Activated T-cell treated with anti-CD3 and anti-CD28 coated beads for 1 hour (primary cell): ENCODE measurements around the gene PACSIN3.

Experiments
- DNase-seq: peaks from one replicate; pipeline ENCODE4 v3.0.0-alpha.2; 2020; ENCODE audit warnings: low read depth

Gene PACSIN3

DNA sequence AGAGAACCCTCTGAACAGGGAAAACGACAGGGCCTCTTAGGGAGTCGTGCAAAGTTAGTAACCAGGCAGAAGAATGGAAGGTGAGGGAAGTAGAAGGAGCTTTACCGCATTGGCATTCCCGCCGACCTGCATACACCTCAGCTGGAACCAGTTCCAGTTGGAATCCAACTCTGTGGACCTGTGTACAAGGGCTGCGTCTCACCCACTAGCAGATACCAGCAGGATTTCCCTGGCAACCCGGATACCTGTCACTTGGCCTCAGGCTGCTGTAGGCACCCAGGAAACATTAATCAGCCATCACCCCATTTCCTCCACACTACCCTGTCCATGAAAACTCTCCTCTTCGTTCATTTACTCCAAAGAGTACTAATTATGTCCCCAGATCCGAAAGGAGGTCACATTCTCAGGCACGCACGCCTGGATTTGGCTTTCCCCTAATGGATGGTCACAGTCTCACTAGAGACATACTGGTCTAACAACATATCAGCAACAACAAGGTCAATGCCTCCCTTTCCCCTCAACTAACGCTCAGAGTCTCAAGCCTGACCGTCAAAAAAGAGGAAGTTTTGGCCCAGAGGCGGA is 10.4 kb downstream of the PACSIN3 start:
- DNase-seq, result no peak

DNA sequence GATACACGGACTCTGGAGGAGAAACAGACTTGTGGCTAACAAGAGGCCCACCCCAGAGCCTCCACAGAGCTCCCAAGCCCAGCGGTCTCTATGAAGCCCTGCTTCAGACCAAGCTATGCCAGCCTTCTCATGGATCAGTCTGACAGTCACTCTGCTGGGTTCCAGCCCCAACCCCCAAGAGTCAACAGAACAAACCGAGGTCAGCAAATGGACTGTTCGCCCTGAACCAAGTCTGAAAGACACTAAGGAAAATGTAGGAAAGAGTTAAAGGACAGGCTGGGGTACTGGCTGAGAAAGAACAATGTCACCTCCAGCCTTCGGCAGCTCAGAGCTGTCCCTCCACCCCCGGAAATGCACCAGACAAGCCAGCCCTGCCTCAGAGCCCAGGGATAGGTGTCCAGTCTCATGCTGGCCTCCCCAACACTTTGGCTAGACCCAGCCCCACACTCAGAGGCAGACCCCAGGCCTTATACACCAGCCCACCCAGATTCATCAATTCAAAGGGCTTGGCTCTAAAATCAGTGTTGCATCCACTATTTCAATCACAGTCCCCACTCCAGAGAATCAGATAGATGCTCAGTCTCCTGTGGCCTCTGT is 13.4 kb downstream of the PACSIN3 start:
- no peak for DNase-seq

DNA sequence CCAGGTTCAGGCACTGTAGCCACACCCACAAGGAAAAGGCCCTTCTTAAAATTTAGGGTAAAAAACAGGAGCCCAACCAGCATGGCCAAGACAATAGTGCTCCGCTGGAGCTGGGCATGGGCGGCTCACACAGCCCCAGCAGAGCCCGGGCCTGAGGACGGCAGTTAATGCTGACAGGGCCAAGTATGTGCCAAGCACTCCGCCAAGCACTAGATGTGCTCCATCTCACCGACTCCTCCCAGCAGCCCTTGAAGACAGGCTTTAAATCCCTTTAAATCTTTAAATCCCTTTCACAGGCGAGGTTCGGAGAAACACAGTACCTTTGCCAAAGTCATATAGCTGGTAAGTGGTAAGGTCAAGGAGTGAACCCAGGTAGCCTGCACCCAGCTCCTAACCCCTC is 14.4 kb downstream of the PACSIN3 start:
- DNase-seq, result no peak

DNA sequence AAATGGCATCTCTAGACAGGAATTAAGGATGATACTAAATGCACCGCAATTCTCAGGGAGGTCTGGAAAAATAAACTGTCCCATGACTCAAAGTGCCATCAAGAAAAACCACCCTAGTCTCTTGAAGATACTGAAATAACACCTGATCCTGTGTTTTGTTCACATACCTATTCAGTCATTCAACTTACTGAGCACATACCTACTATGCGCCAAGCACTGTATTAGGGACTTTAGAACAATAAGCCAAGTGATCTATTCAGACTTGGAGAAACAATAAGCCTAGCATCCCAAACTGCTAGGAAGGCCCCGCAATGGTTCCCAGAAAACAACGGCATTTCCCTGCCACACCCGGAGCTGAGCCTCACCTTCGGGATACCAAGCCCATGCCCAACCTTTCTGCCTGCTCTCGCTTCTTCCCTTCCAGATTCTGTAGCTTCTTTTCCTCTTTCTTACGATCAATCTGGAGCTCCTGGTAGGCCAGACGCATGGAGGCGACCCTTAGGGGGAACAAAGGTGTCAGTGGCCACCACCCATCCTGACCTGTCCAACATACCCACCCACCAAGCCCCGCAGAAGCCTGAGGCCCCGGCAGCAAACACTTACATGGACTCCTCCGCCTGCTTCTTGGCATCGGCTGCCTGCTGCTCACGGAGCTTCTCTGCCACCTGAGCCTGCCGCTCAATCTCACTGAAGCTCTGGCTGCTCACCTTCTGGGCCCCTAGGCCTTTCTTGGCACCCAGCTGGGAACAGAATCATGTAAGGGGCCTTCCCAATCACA is 15.0 kb downstream of the PACSIN3 start:
- DNase-seq, result no peak

DNA sequence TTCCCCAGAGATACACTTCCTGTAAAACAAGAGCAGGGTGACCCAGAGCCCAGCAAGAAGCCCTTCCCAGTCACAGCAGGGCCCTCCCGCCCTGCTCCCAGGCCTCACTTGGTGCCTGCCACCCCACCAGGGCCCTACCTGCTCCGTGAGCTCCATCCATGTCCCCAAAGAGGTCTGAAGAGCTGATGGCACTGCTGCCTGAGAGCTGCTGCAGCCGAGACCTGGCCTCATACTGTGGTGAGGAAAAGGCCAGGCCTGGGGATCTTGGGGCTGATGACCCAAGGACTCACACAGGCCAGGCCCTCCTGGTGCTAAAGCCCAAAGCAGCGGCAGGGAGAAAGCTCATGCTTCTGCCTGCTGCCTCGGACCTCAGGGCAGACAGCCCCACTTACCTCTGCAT is 19.9 kb downstream of the PACSIN3 start:
- no peak for DNase-seq

DNA sequence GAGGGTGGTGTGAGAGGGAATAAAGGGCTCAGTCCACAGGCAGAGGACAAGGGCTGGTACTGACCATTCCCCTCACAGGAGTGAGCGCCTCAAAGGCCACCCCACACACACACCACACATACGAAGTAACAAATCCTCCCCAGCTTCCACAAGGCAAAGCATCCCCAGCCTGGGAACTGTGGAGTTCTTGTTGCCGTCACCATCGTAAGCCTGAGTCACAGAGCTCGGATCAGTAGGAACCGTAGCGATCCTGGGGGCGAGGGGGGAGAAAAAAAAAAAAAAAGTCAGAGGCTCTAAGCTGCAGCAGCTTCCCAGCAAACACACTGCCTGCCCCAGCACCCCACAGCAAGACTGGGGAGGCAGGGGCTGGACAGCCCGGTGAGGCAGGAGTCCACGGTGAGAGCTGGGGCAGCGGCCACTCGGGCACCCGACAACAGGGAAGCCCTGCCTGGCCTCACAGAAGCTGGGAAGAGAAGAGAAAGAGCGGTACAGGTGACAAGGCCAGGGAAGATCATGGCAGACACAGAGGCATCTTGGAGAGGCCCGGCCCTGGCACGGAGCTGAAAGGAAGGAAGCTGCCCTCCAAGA is 20.9 kb downstream of the PACSIN3 start:
- DNase-seq, result no peak

DNA sequence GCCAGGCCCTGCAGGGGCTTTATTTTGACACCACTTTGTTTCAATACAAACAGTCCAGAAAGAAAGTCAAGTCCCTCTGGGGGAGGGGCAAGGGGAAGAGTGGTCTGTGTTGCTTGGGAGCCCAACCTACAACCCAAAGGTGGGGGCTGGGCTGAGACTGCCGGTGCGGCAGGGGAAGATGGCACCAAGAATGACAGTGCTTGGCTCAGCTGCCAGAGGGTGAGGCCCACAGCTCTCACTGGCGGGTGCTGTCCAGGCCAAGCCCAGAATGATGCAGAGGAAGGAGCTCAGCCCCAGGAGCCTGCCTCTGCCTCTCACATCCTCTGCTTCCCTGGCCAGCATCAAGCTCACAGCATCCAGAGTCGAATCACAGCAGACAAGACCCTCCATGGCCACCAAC is 21.9 kb downstream of the PACSIN3 start:
- DNase-seq, result no peak

DNA sequence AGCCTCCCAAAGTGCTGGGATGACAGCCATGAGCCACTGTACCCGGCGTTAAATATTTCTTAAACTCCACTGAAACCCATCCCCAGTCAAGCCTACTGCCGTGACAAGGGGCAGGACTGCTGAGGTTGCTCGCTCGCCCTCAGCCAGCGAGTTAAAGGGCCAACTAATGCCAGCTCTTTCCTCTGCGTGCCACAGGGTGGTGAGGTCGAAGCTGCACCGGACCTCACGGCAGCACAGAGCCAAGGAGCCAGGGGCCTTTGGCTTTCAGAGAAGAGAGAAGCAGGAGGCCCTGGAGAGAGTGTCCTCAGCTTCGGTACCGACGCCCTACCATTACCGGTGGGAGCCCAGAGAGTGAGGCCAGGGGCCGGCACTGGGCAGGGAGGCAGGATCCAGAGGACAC is 22.3 kb downstream of the PACSIN3 start:
- no peak for DNase-seq

DNA sequence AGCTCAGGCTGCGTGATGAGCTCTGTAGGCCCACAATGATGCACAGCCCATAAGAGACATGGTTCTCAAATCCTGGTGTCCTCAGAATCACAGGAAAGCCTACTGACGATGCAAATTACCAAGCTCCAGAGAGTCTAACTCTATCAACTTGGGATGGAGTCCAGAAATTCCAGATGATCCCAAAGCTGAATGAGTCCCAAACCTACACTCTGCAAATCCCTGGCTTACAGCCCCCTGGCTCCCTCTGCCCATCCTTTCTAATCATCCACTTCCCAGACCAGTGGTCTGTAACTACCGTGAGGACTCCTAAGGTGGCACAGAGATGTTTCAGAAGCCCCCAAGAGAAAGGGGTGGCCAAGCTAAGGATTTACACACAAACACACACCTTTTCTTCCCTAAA is 23.0 kb downstream of the PACSIN3 start:
- DNase-seq, result no peak

DNA sequence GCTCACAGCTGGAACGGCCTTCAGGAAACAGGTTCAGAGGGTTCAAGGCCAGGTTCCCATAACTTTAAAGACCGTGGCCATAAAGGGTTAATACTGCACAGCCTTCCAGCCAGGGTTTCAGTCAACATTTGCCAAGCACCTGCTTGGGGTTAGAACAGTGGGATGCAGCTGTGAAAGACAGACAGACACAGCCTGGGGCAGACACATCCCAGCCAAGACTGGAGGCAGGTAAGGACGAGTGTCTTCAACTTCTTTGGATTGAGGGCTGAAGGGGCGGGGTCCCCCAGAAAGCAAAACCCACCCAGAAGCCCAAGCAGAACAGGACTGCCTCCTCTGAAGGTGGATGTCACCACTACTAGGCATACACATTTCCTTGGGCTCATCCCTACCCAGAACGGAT is 23.8 kb downstream of the PACSIN3 start:
- no peak for DNase-seq

DNA sequence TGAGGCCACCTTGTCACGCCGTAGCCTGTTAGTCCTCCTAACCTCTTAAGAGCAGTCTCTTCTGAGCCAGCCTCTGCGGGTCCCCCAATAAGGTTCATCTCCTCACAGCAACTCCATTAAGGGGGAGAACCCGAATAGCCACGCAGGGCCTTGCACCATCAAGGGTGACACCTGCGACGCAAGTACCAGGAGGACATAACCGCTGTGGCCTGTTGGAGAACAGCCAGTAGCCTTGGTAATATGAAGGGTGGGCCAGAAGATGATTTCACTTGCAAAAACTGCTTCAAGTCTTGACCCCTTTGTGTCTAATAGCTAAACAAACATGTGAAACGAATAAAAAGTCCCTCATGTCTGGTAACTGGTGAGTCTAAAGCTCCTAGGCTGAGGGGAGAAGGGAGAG is 24.3 kb downstream of the PACSIN3 start:
- DNase-seq, result no peak

DNA sequence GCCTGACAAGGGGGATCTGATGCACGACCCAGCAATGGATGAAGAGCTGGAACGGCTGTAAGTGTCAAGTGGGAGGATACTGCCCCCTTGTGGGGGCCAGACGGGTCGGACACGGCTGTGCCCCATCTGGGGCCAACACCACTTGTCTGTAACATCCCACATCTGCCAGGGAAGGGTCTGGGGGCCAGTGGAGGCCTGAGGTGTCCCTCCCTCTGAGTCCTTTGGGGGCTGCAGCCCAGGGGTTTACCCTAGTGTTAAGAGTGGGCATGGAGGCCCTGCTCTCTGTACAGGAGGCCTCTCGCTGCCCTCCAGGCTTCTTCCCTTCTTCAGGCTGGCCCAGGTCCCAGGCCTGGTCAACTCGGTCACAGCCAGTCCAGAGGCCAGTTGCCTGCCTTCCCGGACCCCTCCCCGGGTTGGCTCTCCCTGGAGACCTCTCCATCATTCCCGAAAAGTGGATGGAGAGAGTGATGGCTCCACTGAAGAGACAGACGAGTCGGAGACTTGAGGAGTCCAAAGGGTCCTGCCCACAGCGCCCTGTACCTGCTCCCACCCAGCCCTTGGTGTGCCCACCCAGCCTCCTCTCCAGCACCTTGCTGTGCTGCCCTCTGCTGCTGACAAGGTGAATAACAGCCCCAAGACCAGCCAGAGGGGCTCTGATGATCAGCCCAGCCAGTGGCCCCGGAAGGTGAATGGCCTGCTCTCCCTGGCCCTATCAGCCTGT is 24.9 kb downstream of the PACSIN3 start:
- peak; percentile 46 for DNase-seq

DNA sequence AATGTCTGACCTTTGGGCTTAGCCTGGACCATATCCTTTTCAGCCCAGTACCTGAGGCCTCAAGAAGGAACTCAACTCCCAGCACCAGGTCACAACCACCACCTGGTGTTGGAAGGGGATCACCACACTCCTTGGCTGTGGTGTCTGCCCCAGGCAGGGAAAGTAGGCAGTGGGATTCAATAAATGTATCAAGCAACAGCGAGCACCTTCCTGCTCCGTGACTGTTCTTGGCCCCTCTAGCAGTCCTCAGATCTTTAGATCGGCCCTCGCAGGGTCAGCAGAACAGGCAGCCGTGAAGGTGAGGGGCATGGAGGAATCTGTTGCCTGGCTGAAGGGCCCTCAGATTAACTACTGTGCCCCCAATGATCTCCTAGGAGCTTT is 25.5 kb downstream of the PACSIN3 start:
- no peak for DNase-seq

DNA sequence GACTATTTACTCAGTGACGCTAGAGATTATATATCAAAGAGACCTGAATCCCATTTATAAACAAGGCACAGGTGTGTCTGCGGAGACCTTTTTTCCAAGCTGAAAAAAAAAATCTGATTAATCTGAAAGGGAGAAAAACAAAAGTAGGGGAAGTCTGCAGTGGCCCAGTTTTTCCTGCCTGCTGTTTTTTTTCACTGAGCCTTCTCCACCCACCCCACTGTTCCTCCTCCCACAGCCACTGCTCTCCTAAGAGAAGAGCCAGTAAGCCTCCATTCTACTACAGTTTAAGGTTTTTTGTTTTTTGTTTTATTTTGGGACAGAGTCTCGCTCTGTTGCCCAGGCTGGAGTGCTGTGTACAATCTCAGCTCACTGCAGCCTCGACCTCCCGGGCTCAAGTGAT is 28.0 kb downstream of the PACSIN3 start:
- no peak for DNase-seq

DNA sequence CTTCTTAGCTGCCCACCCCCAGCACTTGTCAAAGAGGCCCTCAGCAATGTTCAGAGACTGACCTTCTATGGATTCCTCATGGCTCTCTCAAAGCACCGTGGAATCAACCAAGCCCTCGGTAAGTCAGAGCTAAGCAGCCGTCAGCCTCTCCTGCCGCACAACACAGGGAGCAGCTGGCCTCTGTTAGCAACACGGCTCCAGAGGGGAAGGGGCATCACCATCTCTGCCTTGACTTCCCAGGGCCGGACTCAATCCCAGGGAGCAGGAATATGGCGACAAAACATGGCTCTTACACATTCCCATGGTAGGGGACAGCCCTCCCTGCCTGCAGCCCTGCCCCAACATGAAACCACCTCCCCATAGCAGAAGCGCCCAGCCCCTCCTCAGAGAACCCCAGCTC is 28.4 kb downstream of the PACSIN3 start:
- DNase-seq, result no peak

DNA sequence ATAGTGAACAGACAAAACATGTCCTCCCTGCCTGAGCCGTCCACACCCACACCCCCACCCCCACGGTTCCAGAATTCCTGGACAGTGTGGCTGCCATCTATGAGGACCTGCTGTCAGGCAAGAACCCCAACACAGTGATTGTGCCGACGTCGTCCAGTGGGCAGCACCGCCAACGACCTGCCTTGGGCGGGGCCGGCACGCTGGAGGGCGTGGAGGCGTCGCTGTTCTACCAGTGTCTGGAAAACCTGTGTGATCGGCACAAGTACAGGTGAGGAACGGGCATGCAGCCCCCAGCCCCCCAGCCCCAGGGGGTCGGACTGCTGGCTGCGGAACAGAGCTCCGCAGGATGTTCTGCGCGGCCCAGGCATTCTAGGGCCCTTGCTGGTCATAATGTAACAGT is 29.3 kb downstream of the PACSIN3 start:
- DNase-seq, result no peak

DNA sequence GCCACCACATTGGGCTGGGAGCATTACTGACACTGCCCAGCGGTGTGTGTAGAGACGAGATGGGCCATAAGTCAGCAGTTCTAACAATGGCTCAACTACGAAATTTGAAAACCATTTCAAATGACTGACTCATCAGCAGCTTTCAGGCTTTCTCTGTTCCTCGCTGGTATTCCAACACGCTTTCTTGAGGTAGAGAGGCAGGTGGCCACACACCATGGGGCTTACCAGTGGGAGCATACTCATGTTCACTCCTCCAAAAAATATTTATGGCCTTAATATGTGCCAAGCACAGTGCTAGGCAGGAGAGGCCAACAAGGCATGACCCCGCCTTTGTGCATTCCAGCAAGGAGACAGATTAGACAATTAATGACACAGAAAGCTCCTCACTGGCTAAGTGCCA is 29.9 kb downstream of the PACSIN3 start:
- no peak for DNase-seq

DNA sequence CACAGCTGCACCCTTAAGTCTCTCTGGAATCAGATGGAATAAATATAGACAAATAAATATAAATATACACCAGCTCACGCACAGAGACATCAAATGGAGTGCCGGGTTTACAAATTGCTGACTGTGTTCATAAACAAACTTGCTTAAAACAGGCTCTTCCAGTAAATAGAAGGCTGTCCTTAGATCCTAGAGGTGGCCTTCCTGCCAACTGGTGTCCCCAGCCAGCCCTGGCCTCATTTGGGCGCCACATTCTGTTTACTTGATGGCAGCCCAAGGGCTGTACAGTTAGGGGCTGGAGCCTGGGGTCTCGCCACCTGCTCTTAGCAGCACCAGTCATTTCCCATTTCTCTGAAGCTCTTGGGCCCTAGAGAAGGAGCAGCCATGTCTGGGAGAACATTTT is 30.4 kb downstream of the PACSIN3 start:
- DNase-seq, result no peak

DNA sequence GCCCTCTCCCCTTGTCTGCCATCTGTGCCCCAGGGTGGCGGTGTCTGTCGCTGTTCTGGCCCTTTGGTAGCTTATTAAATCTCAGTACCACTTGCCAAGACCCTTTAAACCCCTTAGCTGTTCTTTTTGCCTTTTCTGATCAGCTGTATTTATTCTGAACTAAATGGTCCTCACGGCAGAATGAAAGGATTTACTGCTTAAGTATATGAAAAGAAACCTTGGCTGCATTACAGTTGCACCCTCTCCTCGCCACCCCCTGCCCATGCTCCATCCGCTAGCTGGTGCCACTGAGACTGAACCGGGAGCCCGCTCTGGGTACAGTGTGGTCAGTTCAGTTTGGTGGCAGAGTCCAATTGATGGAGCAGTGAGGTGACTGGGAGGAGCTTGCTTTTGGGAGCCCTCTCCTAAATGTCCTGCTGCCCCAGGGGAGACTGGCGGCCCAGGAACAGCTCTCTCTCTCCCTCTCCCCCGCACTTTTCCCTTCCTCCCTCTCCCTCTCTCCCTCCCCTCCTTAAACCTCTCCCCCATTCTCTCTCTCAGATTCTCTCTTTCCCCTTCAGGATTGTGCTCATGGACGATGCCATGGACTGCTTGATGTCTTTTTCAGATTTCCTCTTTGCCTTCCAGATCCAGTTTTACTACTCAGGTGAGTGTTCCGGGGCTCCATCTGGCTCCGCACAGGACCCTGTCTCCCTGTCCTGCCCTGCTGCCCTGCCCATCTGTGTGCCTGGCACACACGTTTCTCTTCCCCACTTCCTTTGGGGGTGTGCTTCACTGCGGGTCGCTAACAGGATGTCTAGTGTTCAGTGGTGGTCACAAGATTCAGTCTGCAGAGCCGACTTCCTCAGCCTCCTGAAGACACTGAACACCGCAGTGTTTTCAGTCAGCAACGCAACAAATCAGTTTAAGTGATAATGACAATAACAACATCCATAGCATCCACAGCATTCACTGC is 31.3 kb downstream of the PACSIN3 start:
- no peak for DNase-seq

DNA sequence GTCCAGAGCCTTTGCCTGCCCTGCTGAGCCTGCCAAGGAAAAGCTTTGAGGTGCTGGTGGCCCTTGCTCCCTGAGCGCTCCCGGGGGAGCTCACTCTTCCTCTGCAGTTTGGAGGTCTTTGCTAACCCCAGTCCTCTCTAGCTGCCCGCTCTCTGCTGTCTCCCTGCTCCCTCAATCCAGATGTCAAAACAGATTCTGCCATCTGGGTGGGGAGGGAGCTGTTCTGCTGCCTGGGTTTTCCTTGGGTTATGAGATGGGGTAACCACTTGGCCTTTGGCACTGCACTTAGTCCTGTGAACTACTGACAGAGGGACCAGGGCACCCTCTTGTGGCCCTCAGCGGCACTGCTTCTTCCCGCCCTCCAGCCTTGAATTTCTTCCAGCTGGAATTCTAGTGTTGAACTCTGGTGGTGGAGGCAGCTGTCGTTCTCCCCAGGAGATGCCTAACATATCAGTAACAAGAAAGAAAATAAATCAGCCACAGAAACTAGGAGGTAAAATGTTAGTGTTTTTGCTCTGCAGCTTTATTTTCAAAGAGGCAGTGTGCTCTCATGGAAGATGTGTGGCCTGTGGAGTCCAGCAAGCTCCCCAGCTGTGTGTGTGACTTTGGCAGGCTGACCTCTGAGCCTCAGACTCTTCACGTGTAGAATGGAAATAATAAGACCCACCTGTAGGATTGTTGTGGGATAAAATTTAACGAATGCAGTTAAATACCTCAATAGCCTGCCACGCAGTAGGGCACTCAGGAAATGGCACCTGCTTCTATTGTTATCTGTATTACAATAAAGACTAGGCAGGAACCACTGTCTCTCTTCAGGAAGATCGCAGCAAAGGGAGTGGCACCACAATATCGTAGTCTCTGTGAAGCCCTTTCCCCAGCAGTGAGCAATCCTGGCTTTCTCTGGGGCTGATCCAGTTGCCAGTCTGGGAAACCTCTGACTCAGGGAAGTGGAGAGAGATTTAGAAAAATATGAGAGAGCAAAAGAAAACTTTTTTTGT is 33.0 kb downstream of the PACSIN3 start:
- peak; percentile 17 for DNase-seq
